Heart left ventricle (tissue), 13 donors: Measurements from ENCODE around the gene THADA.

Experiments used
- POLR2A ChIP-seq, 2 donors: fragments of 450-650 bp; IDR thresholded peaks; one replicate each; pipeline ENCODE4 v1.6.1; 2017; ENCODE audit warnings: antibody characterized with exemption in 2 of 2, mild to moderate bottlenecking in 2 of 2, moderate library complexity in 2 of 2
- TF ChIP-seq, protein P1 (sequence below), 12 donors: fragments of 200-600 bp; sonication (generic) in 4 of 12; IDR thresholded peaks; one replicate each; pipeline versions ENCODE4 v1.5.0 to v1.8.0; 2018 to 2022; ENCODE audit warnings: antibody characterized with exemption in 12 of 12, mild to moderate bottlenecking in 5 of 12
- donor health status: ischemic (EF 13 %, LVEDD 7.1; RV severe dilation, severe dysfunction).
- donor health status: DM: no; HTN: yes; CAD: no.
- donor health status: DM: no; HTN: no; CAD: no.
- donor health status: ischemic (EF 25% LVEDD 6.9; RV normal size, moderate dysfunction).
- donor health status: ischemic (EF 25% LVEDD 5.7; RV mildly dilated, moderate dysfunction).
- donor health status: ischemic (EF 35%, LVEDD 5.7; RV mildly dilated, moderate dysfunction).
- donor health status: nonischemic (EF 11% LVEDD 7.7; RV severe dilation, severe dysfunction).
- donor health status: DM: yes; HTN: yes; CAD: no.
- donor health status: PGD.
- donor health status: ischemic (EF 29% LVEDD 5.4; RV normal size, mild dysfunction).
- donor health status: nonischemic (EF 23%, LVEDD 6.1; RV moderate dilation, normal function).

GRCh38 chr2:43472527-43473194 lies 123.2 kb downstream of the THADA start:
- TF ChIP-seq, protein P1, sequence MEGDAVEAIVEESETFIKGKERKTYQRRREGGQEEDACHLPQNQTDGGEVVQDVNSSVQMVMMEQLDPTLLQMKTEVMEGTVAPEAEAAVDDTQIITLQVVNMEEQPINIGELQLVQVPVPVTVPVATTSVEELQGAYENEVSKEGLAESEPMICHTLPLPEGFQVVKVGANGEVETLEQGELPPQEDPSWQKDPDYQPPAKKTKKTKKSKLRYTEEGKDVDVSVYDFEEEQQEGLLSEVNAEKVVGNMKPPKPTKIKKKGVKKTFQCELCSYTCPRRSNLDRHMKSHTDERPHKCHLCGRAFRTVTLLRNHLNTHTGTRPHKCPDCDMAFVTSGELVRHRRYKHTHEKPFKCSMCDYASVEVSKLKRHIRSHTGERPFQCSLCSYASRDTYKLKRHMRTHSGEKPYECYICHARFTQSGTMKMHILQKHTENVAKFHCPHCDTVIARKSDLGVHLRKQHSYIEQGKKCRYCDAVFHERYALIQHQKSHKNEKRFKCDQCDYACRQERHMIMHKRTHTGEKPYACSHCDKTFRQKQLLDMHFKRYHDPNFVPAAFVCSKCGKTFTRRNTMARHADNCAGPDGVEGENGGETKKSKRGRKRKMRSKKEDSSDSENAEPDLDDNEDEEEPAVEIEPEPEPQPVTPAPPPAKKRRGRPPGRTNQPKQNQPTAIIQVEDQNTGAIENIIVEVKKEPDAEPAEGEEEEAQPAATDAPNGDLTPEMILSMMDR (IDR thresholded peaks at IDR 0.05), result no peak
- TF ChIP-seq POLR2A (IDR thresholded peaks at IDR 0.05), result no peak
